H9 (cell line): Measurements from ENCODE around the gene MUC5B. TPM values are rescaled to one million over a fixed set of nuclear protein-coding genes. Genes with fewer than 3 reads are reported as not detected.

ENCODE experiments used
- DNase-seq: peaks from one replicate; pipeline ENCODE4 v3.0.0-alpha.2; 2017
- H2AFZ ChIP-seq: one replicate; pipeline ENCODE4 v1.6.1; 2013; ENCODE audit warnings: mild to moderate bottlenecking, low read length, control low read depth, moderate library complexity
- H2AK5ac ChIP-seq: 2 replicates; pipeline ENCODE4 v1.6.1; 2013; ENCODE audit warnings: low read length, control low read depth, mixed read lengths; ENCODE audit not compliant: insufficient read length
- H2BK120ac ChIP-seq: one replicate; pipeline ENCODE4 v1.6.1; 2013; ENCODE audit warnings: low read depth, mild to moderate bottlenecking, low read length, control low read depth, inconsistent platforms; ENCODE audit not compliant: poor library complexity, severe bottlenecking
- H2BK12ac ChIP-seq: 2 replicates; pipeline ENCODE4 v1.6.1; 2013; ENCODE audit warnings: low read length, control low read depth, mixed read lengths, low read depth; ENCODE audit not compliant: insufficient read length
- H2BK15ac ChIP-seq: 2 replicates; pipeline ENCODE4 v1.6.1; 2013; ENCODE audit warnings: low read depth, low read length, control low read depth
- H2BK20ac ChIP-seq: one replicate; pipeline ENCODE4 v1.6.1; 2013; ENCODE audit warnings: low read depth, mild to moderate bottlenecking, low read length, control low read depth, inconsistent platforms; ENCODE audit not compliant: poor library complexity, severe bottlenecking
- H2BK5ac ChIP-seq: 2 replicates; pipeline ENCODE4 v1.6.1; 2013; ENCODE audit warnings: low read length, control low read depth, mixed read lengths; ENCODE audit not compliant: insufficient read length
- H3K14ac ChIP-seq: 2 replicates; pipeline ENCODE4 v1.6.1; 2013; ENCODE audit warnings: low read length, control low read depth; ENCODE audit not compliant: insufficient read depth
- H3K18ac ChIP-seq: 2 replicates; pipeline ENCODE4 v1.6.1; 2013; ENCODE audit warnings: low read depth, mild to moderate bottlenecking, mixed read lengths, low read length, control low read depth; ENCODE audit not compliant: insufficient read length
- H3K23ac ChIP-seq: 2 replicates; pipeline ENCODE4 v1.6.1; 2013; ENCODE audit warnings: low read length, control low read depth, mixed read lengths, low read depth; ENCODE audit not compliant: insufficient read length
- H3K23me2 ChIP-seq: 2 replicates; pipeline ENCODE4 v1.6.1; 2013; ENCODE audit warnings: low read depth, mild to moderate bottlenecking, mixed read lengths, low read length, control low read depth; ENCODE audit not compliant: insufficient read length, poor library complexity, severe bottlenecking
- H3K27ac ChIP-seq: 2 replicates; pipeline ENCODE4 v1.5.1; 2013; ENCODE audit warnings: low read length, control low read depth, mixed read lengths, low read depth; ENCODE audit not compliant: insufficient read length
- H3K27me3 ChIP-seq: 2 replicates; pipeline ENCODE4 v1.6.1; 2013; ENCODE audit warnings: low read length, control low read depth, inconsistent platforms; ENCODE audit not compliant: insufficient read depth
- H3K4ac ChIP-seq: 2 replicates; pipeline ENCODE4 v1.6.1; 2013; ENCODE audit warnings: low read depth, mild to moderate bottlenecking, control low read depth, inconsistent platforms, low read length, moderate library complexity
- H3K4me1 ChIP-seq: 2 replicates; pipeline ENCODE4 v1.6.1; 2013; ENCODE audit warnings: low read length, control low read depth, inconsistent platforms; ENCODE audit not compliant: insufficient read depth
- H3K4me2 ChIP-seq: 2 replicates; pipeline ENCODE4 v1.6.1; 2013; ENCODE audit warnings: low read length, control low read depth, mixed read lengths; ENCODE audit not compliant: insufficient read length, insufficient read depth
- H3K56ac ChIP-seq: 2 replicates; pipeline ENCODE4 v1.6.1; 2013; ENCODE audit warnings: low read depth, mild to moderate bottlenecking, mixed read lengths, low read length, control low read depth; ENCODE audit not compliant: insufficient read length
- H3K79me1 ChIP-seq: 2 replicates; pipeline ENCODE4 v1.6.1; 2013; ENCODE audit warnings: low read depth, mild to moderate bottlenecking, moderate library complexity, low read length, control low read depth, inconsistent platforms; ENCODE audit not compliant: insufficient read depth, poor library complexity, severe bottlenecking
- H3K79me2 ChIP-seq: 2 replicates; pipeline ENCODE4 v1.6.1; 2013; ENCODE audit warnings: low read length, control low read depth, inconsistent platforms; ENCODE audit not compliant: insufficient read depth
- H3K9ac ChIP-seq: 2 replicates; pipeline ENCODE4 v1.6.1; 2013; ENCODE audit warnings: low read length, control low read depth, mixed read lengths; ENCODE audit not compliant: insufficient read length; ENCODE audit errors: extremely low read depth
- H3K9me3 ChIP-seq: one replicate; pipeline ENCODE4 v1.6.1; 2013; ENCODE audit warnings: low read depth, low read length, inconsistent platforms; ENCODE audit not compliant: control insufficient read depth
- H3T11ph ChIP-seq: one replicate; pipeline ENCODE4 v1.6.1; 2013; ENCODE audit warnings: mild to moderate bottlenecking, low read length, control low read depth, inconsistent platforms
- H4K20me1 ChIP-seq: one replicate; pipeline ENCODE4 v1.6.1; 2013; ENCODE audit not compliant: control insufficient read depth, insufficient read length, insufficient read depth
- H4K5ac ChIP-seq: 2 replicates; pipeline ENCODE4 v1.6.1; 2013; ENCODE audit warnings: low read depth, mild to moderate bottlenecking, mixed read lengths, low read length, control low read depth; ENCODE audit not compliant: insufficient read length
- H4K8ac ChIP-seq: replicated peaks from 2 replicates; pipeline ENCODE4 v1.6.1; 2013; ENCODE audit warnings: low read length, control low read depth, mixed read lengths, low read depth; ENCODE audit not compliant: insufficient read length
- H4K91ac ChIP-seq: 2 replicates; pipeline ENCODE4 v1.6.1; 2013; ENCODE audit warnings: low read depth, mild to moderate bottlenecking, moderate library complexity, mixed read lengths, low read length, control low read depth; ENCODE audit not compliant: insufficient read length
- H3K27ac Mint-ChIP-seq, 3 experiments: 2 replicates in 2 of 3; 3 replicates in 1 of 3; pipeline ENCODE4 v1.8.0; 2020 to 2021; ENCODE audit warnings: mixed read lengths in 3 of 3, mild to moderate bottlenecking in 1 of 3, moderate library complexity in 1 of 3
- H3K27me3 Mint-ChIP-seq: 2 replicates; pipeline ENCODE4 v1.8.0; 2021; ENCODE audit warnings: low read depth, mild to moderate bottlenecking, moderate library complexity, mixed read lengths
- H3K36me3 Mint-ChIP-seq, 3 experiments: 2 replicates in 2 of 3; 3 replicates in 1 of 3; pipeline ENCODE4 v1.8.0; 2020 to 2021; ENCODE audit warnings: low read depth in 3 of 3, mixed read lengths in 3 of 3; ENCODE audit not compliant: insufficient read depth in 1 of 3
- H3K4me1 Mint-ChIP-seq, 2 experiments: 2 replicates each; pipeline ENCODE4 v1.8.0; 2020; ENCODE audit warnings: mixed read lengths in 2 of 2
- H3K4me3 Mint-ChIP-seq, 2 experiments: 2 replicates in 1 of 2; 3 replicates in 1 of 2; pipeline ENCODE4 v1.8.0; 2020 to 2021; ENCODE audit warnings: mild to moderate bottlenecking in 2 of 2, mixed read lengths in 2 of 2, moderate library complexity in 1 of 2
- H3K9me3 Mint-ChIP-seq, 2 experiments: 2 replicates in 1 of 2; 3 replicates in 1 of 2; pipeline ENCODE4 v1.8.0; 2020; ENCODE audit warnings: mild to moderate bottlenecking in 2 of 2, mixed read lengths in 2 of 2, moderate library complexity in 1 of 2
- WGBS: extraction: QIAGEN DNeasy Blood & Tissue Kit; methylation state at CpG from one replicate; pipeline ENCODE4 v1.1.7; 2013; ENCODE audit warnings: missing lambda C conversion rate, low lambda C conversion rate, mixed read lengths; ENCODE audit not compliant: insufficient read length; ENCODE audit errors: extremely low coverage; 5-methylcytosine and 5-hydroxymethylcytosine counted together
- total RNA-seq: library from RNA; stranded (reverse); gene quantifications from 2 replicates; pipeline ENCODE4 v1.2.1, GENCODE V29; 2021
- TF ChIP-seq, protein P1 (sequence below): fragments of 200-600 bp; sonication (generic); conservative IDR thresholded peaks from 3 replicates; pipeline ENCODE4 v1.8.0; 2021; ENCODE audit warnings: antibody characterized with exemption, mild to moderate bottlenecking

MUC5B gene
- total RNA-seq, 1 experiment from 2014 or later, result not detected

DNA sequence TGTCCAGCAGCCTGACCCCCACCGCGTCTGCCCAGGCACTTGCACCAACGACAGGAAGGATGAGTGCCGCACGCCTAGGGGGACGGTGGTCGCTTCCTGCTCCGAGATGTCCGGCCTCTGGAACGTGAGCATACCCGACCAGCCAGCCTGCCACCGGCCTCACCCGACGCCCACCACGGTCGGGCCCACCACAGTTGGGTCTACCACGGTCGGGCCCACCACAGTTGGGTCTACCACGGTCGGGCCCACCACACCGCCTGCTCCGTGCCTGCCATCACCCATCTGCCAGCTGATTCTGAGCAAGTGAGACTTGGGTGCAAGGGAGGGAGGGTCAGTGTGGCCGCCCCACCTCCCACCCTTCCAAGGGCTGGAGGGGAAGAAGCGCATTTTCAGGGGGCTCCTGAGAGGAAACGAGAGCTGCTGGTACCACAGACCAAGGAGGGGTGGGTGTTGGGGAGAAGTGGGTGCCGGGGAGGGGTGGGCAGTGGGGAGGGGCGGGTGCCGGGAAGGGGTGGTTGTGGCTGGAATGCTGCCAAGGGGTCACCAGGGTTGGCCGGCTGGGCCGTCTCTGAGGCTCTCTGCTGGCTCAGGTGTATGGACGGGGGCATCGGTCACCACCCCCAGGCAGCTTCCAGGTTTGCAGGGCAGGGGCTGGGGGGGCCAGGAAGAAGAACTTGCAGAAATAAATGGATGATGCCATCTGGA lies 27.7 kb upstream of the MUC5B start:
- no peak overlapping the region for H3K4me2 ChIP-seq
- H3K4me1 ChIP-seq, result no peaks in the 10 kb centered on the region
- no peaks in the 10 kb centered on the region for H3K9me3 ChIP-seq
- H3K23me2 ChIP-seq, result peaks cover 2% of the 10 kb centered on the region
- H3K23ac ChIP-seq, result no peak overlapping the region
- no peak overlapping the region for H4K5ac ChIP-seq
- H4K20me1 ChIP-seq, result no peaks in the 10 kb centered on the region
- WGBS, result no CpG with 5 or more reads among the region's 32 CpGs
- H2AFZ ChIP-seq, result no peak overlapping the region
- H2BK5ac ChIP-seq, result no peak overlapping the region
- H3K27me3 ChIP-seq, result no peaks in the 10 kb centered on the region
- H3K27me3 Mint-ChIP-seq, result peaks cover 4% of the 10 kb centered on the region
- no peak overlapping the region for H3K27ac ChIP-seq
- TF ChIP-seq, protein P1, sequence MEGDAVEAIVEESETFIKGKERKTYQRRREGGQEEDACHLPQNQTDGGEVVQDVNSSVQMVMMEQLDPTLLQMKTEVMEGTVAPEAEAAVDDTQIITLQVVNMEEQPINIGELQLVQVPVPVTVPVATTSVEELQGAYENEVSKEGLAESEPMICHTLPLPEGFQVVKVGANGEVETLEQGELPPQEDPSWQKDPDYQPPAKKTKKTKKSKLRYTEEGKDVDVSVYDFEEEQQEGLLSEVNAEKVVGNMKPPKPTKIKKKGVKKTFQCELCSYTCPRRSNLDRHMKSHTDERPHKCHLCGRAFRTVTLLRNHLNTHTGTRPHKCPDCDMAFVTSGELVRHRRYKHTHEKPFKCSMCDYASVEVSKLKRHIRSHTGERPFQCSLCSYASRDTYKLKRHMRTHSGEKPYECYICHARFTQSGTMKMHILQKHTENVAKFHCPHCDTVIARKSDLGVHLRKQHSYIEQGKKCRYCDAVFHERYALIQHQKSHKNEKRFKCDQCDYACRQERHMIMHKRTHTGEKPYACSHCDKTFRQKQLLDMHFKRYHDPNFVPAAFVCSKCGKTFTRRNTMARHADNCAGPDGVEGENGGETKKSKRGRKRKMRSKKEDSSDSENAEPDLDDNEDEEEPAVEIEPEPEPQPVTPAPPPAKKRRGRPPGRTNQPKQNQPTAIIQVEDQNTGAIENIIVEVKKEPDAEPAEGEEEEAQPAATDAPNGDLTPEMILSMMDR, result no peak
- H3K4ac ChIP-seq, result no peak overlapping the region
- no peaks in the 10 kb centered on the region; a peak in 1 of 7 replicates for H3K36me3 Mint-ChIP-seq
- H2BK12ac ChIP-seq, result no peak overlapping the region
- H3K27ac Mint-ChIP-seq, result no peak overlapping the region
- H3T11ph ChIP-seq, result no peak overlapping the region
- H3K9me3 Mint-ChIP-seq, result peaks cover 5 to 8% of the 10 kb centered on the region in 2 experiments
- H4K8ac ChIP-seq, result no peak overlapping the region
- H2AK5ac ChIP-seq, result no peak overlapping the region
- no peak overlapping the region for H3K18ac ChIP-seq
- no peaks in the 10 kb centered on the region for H3K79me1 ChIP-seq
- no peak overlapping the region for H2BK15ac ChIP-seq
- H2BK120ac ChIP-seq, result no peak overlapping the region
- no peak overlapping the region for H4K91ac ChIP-seq
- no peak overlapping the region for H3K56ac ChIP-seq
- no peaks in the 10 kb centered on the region for H3K4me1 Mint-ChIP-seq
- H3K4me3 Mint-ChIP-seq, result no peak overlapping the region
- no peak overlapping the region for H2BK20ac ChIP-seq
- no peak overlapping the region for H3K14ac ChIP-seq
- H3K79me2 ChIP-seq, result no peaks in the 10 kb centered on the region
- DNase-seq, result no peak
- no peak overlapping the region for H3K9ac ChIP-seq
